Ishikawa (cell line): Measurements from ENCODE around the gene HAGH.

ENCODE experiments used
- CEBPB ChIP-seq: IDR thresholded peaks from 2 replicates; pipeline ENCODE4 v1.6.1; 2012
- CREB1 ChIP-seq: IDR thresholded peaks from 2 replicates; pipeline ENCODE4 v1.6.1; 2012; ENCODE audit warnings: low read depth
- EGR1 ChIP-seq: IDR thresholded peaks from 2 replicates; pipeline ENCODE4 v1.6.1; 2012
- EP300 ChIP-seq: IDR thresholded peaks from 2 replicates; pipeline ENCODE4 v1.6.1; 2012; ENCODE audit warnings: borderline replicate concordance
- FOXM1 ChIP-seq: IDR thresholded peaks from 2 replicates; pipeline ENCODE4 v1.6.1; 2012; ENCODE audit warnings: low read depth, borderline replicate concordance
- NFIC ChIP-seq: IDR thresholded peaks from 2 replicates; pipeline ENCODE4 v1.6.1; 2012
- RAD21 ChIP-seq: IDR thresholded peaks from 2 replicates; pipeline ENCODE4 v1.6.1; 2012; ENCODE audit warnings: low read depth
- REST ChIP-seq: IDR thresholded peaks from 2 replicates; pipeline ENCODE4 v1.6.1; 2012; ENCODE audit warnings: low read depth, mild to moderate bottlenecking
- TAF1 ChIP-seq: IDR thresholded peaks from 2 replicates; pipeline ENCODE4 v1.6.1; 2012; ENCODE audit warnings: low read depth, mild to moderate bottlenecking
- TCF12 ChIP-seq: IDR thresholded peaks from 2 replicates; pipeline ENCODE4 v1.6.1; 2012; ENCODE audit warnings: low read depth
- TEAD4 ChIP-seq: IDR thresholded peaks from 2 replicates; pipeline ENCODE4 v1.6.1; 2012
- YY1 ChIP-seq: IDR thresholded peaks from 2 replicates; pipeline ENCODE4 v1.6.1; 2012; ENCODE audit warnings: low read depth
- ZBTB7A ChIP-seq: IDR thresholded peaks from 2 replicates; pipeline ENCODE4 v1.6.1; 2012; ENCODE audit warnings: low read depth
- TF ChIP-seq, protein P1 (sequence below): IDR thresholded peaks from 2 replicates; pipeline ENCODE4 v1.6.1; 2012
- TF ChIP-seq, protein P2 (sequence below): IDR thresholded peaks from 2 replicates; pipeline ENCODE4 v1.6.1; 2012

The HAGH gene

DNA sequence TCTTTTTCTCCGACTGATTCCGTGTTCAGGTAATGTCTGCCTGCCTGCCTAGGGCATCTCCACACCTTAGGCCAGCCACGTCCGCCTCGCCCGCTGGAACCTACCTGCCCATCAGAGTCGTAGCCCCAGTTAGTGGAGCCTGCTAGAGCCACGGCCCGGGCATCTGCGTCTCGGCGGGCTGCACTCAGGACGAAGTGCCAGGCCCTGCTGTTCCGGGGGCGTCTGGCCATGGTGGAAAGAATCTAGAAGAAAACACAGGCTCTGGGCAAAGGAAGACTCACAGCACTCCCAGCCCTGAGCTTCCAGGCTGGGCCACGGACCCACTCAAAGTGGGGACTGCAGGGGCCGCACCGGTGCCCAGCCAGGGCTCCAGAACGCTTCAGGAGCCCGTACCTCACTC is 45.4 kb downstream of the HAGH start:
- no peak for TF ChIP-seq EP300
- no peak for TF ChIP-seq CREB1
- TF ChIP-seq YY1, result no peak
- TF ChIP-seq, protein P1, sequence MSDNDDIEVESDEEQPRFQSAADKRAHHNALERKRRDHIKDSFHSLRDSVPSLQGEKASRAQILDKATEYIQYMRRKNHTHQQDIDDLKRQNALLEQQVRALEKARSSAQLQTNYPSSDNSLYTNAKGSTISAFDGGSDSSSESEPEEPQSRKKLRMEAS, result no peak
- TF ChIP-seq TAF1, result no peak
- TF ChIP-seq TCF12, result no peak
- no peak for TF ChIP-seq RAD21
- no peak for TF ChIP-seq NFIC

GRCh38 chr16:1780677-1781072 is 46.0 kb downstream of the HAGH start:
- TF ChIP-seq CEBPB, result no peak
- TF ChIP-seq ZBTB7A, result no peak
- no peak for TF ChIP-seq CREB1
- no peak for TF ChIP-seq RAD21
- no peak for TF ChIP-seq REST
- no peak for TF ChIP-seq YY1
- TF ChIP-seq FOXM1, result no peak
- TF ChIP-seq TAF1, result no peak
- TF ChIP-seq EGR1, result no peak
- no peak for TF ChIP-seq NFIC
- TF ChIP-seq, protein P2, sequence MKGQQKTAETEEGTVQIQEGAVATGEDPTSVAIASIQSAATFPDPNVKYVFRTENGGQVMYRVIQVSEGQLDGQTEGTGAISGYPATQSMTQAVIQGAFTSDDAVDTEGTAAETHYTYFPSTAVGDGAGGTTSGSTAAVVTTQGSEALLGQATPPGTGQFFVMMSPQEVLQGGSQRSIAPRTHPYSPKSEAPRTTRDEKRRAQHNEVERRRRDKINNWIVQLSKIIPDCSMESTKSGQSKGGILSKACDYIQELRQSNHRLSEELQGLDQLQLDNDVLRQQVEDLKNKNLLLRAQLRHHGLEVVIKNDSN, result no peak
- no peak for TF ChIP-seq TCF12
- TF ChIP-seq EP300, result no peak
- no peak for TF ChIP-seq TEAD4
- TF ChIP-seq, protein P1, result no peak

DNA sequence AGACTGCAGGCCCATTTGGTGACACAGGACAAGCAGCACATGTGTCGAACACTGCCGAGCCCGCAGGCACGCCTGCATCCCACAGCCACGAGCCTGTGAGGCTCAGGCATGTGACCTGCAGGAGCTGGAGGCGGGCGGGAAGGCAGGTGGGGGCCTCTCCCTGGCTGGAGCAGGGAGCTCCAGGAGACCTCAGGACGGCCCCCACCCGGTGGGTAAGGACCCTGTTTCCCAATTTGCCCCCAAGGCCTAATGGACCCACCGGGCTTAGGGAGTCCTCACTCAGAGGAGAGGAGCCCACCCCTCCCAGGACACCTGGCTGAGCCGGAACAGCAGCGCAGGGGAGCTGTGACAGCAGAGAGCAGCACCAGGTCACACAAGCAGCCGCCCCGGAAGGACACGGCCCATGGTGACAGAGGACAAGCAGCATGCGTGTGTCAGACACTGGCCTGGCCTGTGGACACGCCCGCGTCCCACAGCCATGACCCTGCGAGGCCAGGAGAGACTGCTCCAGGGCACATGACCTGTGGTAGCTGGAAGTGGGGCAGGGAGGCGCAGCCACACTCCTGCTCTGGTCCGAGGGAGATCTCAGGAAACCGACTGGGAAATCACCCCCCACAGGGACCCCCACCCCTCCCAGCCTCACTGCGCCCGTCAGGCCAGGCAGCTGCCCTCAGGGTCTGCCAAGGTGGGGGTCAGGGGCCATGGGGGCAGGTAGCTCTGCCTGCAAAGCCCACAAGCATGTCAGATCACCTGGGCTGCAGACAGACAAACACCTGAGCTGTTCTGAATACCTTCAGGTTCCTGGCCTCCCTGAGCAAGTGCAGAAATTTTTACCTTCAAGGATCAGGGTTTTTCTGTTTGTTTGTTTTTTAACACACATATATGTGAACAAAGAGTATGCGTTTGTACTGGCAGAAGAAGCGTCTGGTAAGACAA is 46.6 kb downstream of the HAGH start:
- TF ChIP-seq, protein P2, result 0 out of 2 replicates have a peak, but pooled peaks have one; percentile 6
- no peak for TF ChIP-seq TEAD4

DNA sequence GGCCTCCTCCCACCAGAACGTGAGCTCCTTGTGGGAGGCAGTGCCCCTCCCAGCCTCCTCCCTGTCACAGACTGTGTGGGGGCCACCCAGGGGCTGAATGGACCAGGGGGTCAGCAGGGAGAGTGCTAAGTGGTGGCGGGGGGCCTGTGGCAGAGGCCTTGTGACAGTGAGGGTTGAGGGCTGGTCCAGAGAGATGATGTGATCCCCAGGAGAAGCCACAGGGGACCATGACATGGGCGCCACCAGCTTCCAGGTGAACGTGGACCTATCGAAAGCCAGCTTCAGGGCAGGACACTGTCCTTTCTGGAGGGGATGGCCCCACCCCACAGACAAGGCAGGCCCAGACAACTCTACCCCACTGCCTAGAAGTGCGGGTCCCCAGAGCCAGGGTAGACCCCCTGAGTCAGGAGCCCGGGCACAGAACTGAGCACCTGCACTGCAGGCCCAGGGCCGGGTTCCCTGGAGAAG is 47.4 kb downstream of the HAGH start:
- no peak for TF ChIP-seq YY1
- TF ChIP-seq RAD21, result no peak
- no peak for TF ChIP-seq TAF1
- no peak for TF ChIP-seq ZBTB7A
- no peak for TF ChIP-seq FOXM1
- no peak for TF ChIP-seq NFIC
- TF ChIP-seq, protein P1, result no peak
- TF ChIP-seq REST, result no peak
- no peak for TF ChIP-seq CREB1
- no peak for TF ChIP-seq TCF12
- no peak for TF ChIP-seq EP300
- TF ChIP-seq EGR1, result no peak
- TF ChIP-seq, protein P2, result no peak
- no peak for TF ChIP-seq TEAD4
- TF ChIP-seq CEBPB, result no peak
